Measurements from ENCODE around the gene SMIM45.
A peak's percentile ranks its signal among the peaks of the same experiment; 100 is the strongest.

SMIM45 gene

GRCh38 chr22:41969110-41969646 lies 17.2 kb downstream of the SMIM45 start, which contains the start of gene SEPTIN3:
Gene SEPTIN3, plus strand, starts transcription at chr22:41969443. Its CDS starts 2,050 bp downstream, at chr22:41971493.
- no peak for DNase-seq (ENCODE audit: low read depth in 3 of 3)

GRCh38 chr22:41970601-41971000 lies 18.7 kb downstream of the SMIM45 start:
- DNase-seq (ENCODE audit: low read depth in 3 of 3): no peak

- no peak for DNase-seq (ENCODE audit: low read depth in 3 of 3)
Measured at GRCh38 chr22:41971431-41971830, 19.5 kb downstream of the SMIM45 start.

- DNase-seq (ENCODE audit: low read depth in 3 of 3): no peak
Measured at GRCh38 chr22:41974691-41975290, 22.8 kb downstream of the SMIM45 start.

- no peak for DNase-seq (ENCODE audit: low read depth in 3 of 3)
Measured at GRCh38 chr22:41975299-41976069, 23.5 kb downstream of the SMIM45 start.

- peak in 2 of 3 experiments; percentile 27 to 29 for DNase-seq (ENCODE audit: low read depth in 3 of 3)
Measured at GRCh38 chr22:41976070-41976901, 24.3 kb downstream of the SMIM45 start.

GRCh38 chr22:41976961-41977566 lies 25.1 kb downstream of the SMIM45 start:
- no peak for DNase-seq (ENCODE audit: low read depth in 3 of 3)

- no peak for DNase-seq (ENCODE audit: low read depth in 3 of 3)
Measured at GRCh38 chr22:41978732-41979131, 26.8 kb downstream of the SMIM45 start.

- DNase-seq (ENCODE audit: low read depth in 3 of 3): no peak
Measured at GRCh38 chr22:41979423-41980250, 27.7 kb downstream of the SMIM45 start.

GRCh38 chr22:41982865-41983264 lies 30.9 kb downstream of the SMIM45 start:
- DNase-seq (ENCODE audit: low read depth in 3 of 3): no peak

- DNase-seq (ENCODE audit: low read depth in 3 of 3): no peak
Measured at GRCh38 chr22:41983513-41984405, 31.8 kb downstream of the SMIM45 start.

- DNase-seq (ENCODE audit: low read depth in 3 of 3): no peak
Measured at GRCh38 chr22:41987276-41987675, 35.3 kb downstream of the SMIM45 start.

GRCh38 chr22:41989246-41989645 lies 37.3 kb downstream of the SMIM45 start:
- DNase-seq (ENCODE audit: low read depth in 3 of 3): no peak

- DNase-seq (ENCODE audit: low read depth in 3 of 3): no peak
Measured at GRCh38 chr22:41991111-41991510, 39.2 kb downstream of the SMIM45 start.

GRCh38 chr22:41992496-41992895 lies 40.5 kb downstream of the SMIM45 start:
- DNase-seq (ENCODE audit: low read depth in 3 of 3): no peak

- DNase-seq (ENCODE audit: low read depth in 3 of 3): no peak
Measured at GRCh38 chr22:41995211-41995610, 43.3 kb downstream of the SMIM45 start.

GRCh38 chr22:41996826-41997225 lies 44.9 kb downstream of the SMIM45 start:
- no peak for DNase-seq (ENCODE audit: low read depth in 3 of 3)

- peak; percentile 77 to 86 (median 80) for DNase-seq (ENCODE audit: low read depth in 3 of 3)
Measured at GRCh38 chr22:41998361-41999261, 46.7 kb downstream of the SMIM45 start, which contains the start of gene WBP2NL. Gene WBP2NL, plus strand, starts transcription at chr22:41998788. Its CDS starts 31 bp downstream, at chr22:41998819.

- DNase-seq (ENCODE audit: low read depth in 3 of 3): no peak
Measured at GRCh38 chr22:42000466-42000865, 48.5 kb downstream of the SMIM45 start.
